ENCODE results near the gene TMEM229B. TPM values are rescaled to one million over a fixed set of nuclear protein-coding genes. Genes with fewer than 3 reads are reported as not detected.

The TMEM229B gene
- total and polyA plus RNA-seq, 9 donors = 1.2 to 11.9 (median 2.9) TPM

DNA sequence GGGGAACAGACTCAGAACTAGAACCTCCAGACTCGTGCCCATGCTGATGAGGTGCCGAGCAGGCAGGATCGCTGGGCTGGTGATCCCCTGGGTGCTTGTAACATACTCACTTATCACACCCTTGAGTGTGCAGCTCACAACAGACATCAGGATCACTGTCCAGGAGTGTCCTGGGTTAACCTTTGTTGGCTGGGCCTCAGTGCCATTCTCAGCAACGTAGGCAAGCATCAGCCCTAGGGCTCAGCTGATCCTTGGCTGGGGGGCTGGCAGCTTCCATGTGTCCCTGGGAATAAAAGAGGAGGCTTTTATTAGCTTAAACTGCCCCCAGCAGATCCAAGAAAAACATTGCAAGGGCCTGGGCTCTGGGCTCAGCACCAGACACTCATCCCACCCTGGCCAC is 1.6 kb downstream of the TMEM229B start:
- 90 to 93% (median 90%) methylated on average over 4 of the region's 4 CpGs for WGBS, 3 donors
- TF ChIP-seq, protein P1, sequence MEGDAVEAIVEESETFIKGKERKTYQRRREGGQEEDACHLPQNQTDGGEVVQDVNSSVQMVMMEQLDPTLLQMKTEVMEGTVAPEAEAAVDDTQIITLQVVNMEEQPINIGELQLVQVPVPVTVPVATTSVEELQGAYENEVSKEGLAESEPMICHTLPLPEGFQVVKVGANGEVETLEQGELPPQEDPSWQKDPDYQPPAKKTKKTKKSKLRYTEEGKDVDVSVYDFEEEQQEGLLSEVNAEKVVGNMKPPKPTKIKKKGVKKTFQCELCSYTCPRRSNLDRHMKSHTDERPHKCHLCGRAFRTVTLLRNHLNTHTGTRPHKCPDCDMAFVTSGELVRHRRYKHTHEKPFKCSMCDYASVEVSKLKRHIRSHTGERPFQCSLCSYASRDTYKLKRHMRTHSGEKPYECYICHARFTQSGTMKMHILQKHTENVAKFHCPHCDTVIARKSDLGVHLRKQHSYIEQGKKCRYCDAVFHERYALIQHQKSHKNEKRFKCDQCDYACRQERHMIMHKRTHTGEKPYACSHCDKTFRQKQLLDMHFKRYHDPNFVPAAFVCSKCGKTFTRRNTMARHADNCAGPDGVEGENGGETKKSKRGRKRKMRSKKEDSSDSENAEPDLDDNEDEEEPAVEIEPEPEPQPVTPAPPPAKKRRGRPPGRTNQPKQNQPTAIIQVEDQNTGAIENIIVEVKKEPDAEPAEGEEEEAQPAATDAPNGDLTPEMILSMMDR (IDR thresholded peaks at IDR 0.05) = no peak
- TF ChIP-seq POLR2A (IDR thresholded peaks at IDR 0.05) = no peak
- TF ChIP-seq EP300 (IDR thresholded peaks at IDR 0.05) = no peak

DNA sequence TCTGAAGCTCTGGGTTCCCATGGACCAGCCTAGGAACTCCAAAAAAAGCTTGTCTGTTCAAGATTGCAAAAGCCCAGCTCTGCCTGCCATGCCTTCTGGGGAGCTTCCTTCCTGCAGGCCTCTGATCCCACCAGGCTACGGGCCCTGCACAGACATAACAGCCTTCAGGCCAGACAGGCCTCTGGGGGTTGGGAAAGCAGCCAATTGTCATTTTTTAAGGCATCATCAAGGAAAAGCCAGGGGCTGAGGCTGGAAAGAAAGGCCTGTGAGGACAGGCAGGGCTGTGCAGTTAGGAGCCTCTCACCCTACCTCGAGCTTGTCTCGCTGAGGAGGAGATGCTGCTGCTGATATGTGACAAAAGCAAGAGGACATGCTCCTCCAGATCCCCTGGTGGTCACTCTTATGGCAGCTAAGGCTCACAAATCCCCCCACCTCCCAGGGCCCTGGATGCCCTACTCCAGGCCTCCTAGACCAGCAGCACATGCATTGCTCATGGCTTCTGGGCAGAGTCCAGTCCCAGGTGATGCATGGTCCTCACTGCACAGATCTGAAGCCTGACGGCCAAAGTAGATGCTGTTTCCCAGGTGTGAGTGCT is 2.9 kb downstream of the TMEM229B start:
- Histone ChIP-seq H3K36me3 (no peaks in the 10 kb centered on the region), H3K27ac (no peak overlapping the region), H3K4me3 (no peak overlapping the region), H3K27me3 (no peaks in the 10 kb centered on the region), H3K4me1 (ENCODE audit: insufficient read depth) (no peaks in the 10 kb centered on the region), H3K9me3 (no peaks in the 10 kb centered on the region)
- WGBS, 3 donors = 61 to 69% (median 64%) methylated on average over 4 of the region's 4 CpGs
- no peak for DNase-seq
- intact Hi-C loops (cut with DNase I) = no loop called here
- TF ChIP-seq, protein P1 (IDR thresholded peaks at IDR 0.05) = no peak

More for the DNA sequence above, 1.6 kb downstream of the TMEM229B start:
- Histone ChIP-seq H3K4me1 (ENCODE audit: insufficient read depth) (no peaks in the 10 kb centered on the region), H3K36me3 (no peaks in the 10 kb centered on the region), H3K27me3 (no peaks in the 10 kb centered on the region), H3K4me3 (no peak overlapping the region), H3K9me3 (no peaks in the 10 kb centered on the region), H3K27ac (no peak overlapping the region)
- intact Hi-C loops (cut with DNase I) = no loop called here
- no peak for DNase-seq

DNA sequence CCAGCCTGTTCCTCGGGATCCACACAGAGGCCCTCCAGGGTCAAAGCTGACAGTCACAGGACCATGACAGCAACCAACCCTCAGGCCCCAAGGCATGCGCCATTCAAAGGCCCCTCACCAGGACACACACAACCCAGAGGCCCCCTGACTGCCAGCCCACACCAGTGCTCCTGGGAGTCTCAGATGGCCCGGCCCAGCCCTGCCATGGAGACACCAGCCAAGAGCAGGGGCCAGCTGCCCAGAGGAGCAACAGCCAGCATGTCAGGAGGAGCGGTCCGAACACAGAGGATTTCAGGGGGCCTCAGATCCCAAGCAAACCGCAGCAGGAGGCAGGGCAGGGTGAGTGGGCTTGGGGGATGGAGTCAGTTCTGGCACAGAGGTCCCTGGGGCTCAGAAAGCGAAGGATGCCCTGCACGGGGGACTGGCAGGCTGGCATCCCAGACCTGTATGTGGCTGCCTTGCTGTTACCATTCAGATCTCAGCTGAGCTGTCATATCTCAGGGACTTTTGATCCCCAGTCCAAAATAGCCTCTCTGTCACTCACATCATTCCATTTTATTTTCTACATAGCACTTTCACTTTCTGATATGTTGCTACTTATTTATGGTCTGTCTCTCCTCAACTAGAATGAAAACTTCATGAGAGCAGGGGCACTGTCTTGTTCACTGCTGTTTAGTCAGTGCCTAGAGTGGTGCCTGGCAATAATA is 4.8 kb downstream of the TMEM229B start:
- Histone ChIP-seq H3K4me1 (ENCODE audit: insufficient read depth) (peaks cover 3% of the 10 kb centered on the region), H3K27ac (no peak overlapping the region), H3K4me3 (no peak overlapping the region), H3K9me3 (no peaks in the 10 kb centered on the region), H3K36me3 (no peaks in the 10 kb centered on the region), H3K27me3 (no peaks in the 10 kb centered on the region)
- TF ChIP-seq POLR2A (IDR thresholded peaks at IDR 0.05) (no peak), EP300 (IDR thresholded peaks at IDR 0.05) (no peak)
- TF ChIP-seq, protein P1 (IDR thresholded peaks at IDR 0.05) = no peak
- intact Hi-C loops (cut with DNase I) = no loop called here
- WGBS, 3 donors = 82 to 85% (median 84%) methylated on average over 8 of the region's 8 CpGs
- DNase-seq = no peak

DNA sequence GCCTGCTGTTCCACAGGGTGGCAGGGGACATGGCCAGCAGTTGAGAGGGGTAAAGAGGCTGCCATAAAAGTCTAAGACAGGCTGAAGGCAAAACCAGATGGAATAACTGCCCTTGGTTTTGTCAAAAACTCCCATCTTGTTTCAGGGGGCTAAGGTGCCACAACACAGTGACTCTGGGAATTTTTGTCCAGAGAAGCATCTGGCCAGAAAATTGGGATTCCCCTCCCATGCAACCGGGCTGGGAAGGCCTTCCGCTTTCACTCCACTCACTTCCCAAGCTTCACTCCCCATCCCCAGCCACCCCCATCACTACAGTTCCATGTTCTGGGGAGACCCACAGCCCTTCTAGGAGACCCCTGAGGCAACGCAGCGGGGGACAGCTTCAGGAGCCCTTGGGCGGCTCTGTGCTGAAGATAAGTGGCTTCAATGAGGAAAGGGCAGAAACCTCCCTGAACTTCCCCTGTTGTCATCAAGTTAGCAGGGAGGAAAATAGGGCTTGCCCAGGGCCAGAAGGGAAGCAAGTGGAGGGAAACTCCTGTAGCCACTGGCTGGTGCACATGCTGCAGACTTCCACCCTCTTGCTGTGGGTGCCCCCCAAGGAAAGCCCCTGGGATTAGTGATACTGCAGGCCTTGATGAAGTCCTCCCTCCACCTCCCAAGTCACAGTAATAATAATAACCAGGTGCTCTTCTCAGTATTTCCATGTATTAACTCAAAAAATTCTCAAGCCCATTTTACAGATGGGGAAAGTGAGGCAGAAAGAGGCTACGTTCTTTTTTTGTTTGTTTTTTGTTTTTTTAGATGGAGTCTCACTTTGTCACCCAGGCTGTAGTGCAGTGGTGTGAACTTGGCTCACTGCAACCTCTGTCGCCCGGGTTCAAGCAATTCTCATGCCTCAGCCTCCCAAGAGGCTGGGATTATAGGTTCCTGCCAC is 6.0 kb downstream of the TMEM229B start:
- Histone ChIP-seq H3K4me1 (ENCODE audit: insufficient read depth) (peaks cover 3% of the 10 kb centered on the region), H3K27me3 (no peaks in the 10 kb centered on the region), H3K9me3 (no peaks in the 10 kb centered on the region), H3K36me3 (no peaks in the 10 kb centered on the region), H3K27ac (no peak overlapping the region), H3K4me3 (no peak overlapping the region)
- TF ChIP-seq, protein P1 (IDR thresholded peaks at IDR 0.05) = no peak
- TF ChIP-seq EP300 (IDR thresholded peaks at IDR 0.05) (no peak), POLR2A (IDR thresholded peaks at IDR 0.05) (no peak)
- DNase-seq = no peak
- 92 to 94% (median 94%) methylated on average over 8 of the region's 8 CpGs for WGBS, 3 donors
- intact Hi-C loops (cut with DNase I) = no loop called here
